Measurements from ENCODE around the gene NBDY.
"Not testable (repeated sequence)": the region's sequence is repeated elsewhere in the genome, so short reads cannot be mapped to it uniquely, and the experiment has no call there.

NBDY gene

GRCh38 chrX:56764975-56765791 is 36.1 kb downstream of the NBDY start:
- DNase-seq = no peak

GRCh38 chrX:56765811-56766553 is 36.9 kb downstream of the NBDY start:
- no peak for DNase-seq

GRCh38 chrX:56766554-56767347 is 37.7 kb downstream of the NBDY start:
- DNase-seq = no peak

GRCh38 chrX:56767348-56768119 is 38.5 kb downstream of the NBDY start:
- not testable (repeated sequence) for DNase-seq

- not testable (repeated sequence) for DNase-seq
Observed at GRCh38 chrX:56768120-56768660, 39.1 kb downstream of the NBDY start.

- not testable (repeated sequence) for DNase-seq
Observed at GRCh38 chrX:56772675-56773521, 43.9 kb downstream of the NBDY start.

GRCh38 chrX:56773522-56774060 is 44.5 kb downstream of the NBDY start:
- DNase-seq = not testable (repeated sequence)

- DNase-seq = not testable (repeated sequence)
Observed at GRCh38 chrX:56778099-56778923, 49.3 kb downstream of the NBDY start.

- not testable (repeated sequence) for DNase-seq
Observed at GRCh38 chrX:56778924-56779468, 50.0 kb downstream of the NBDY start.

GRCh38 chrX:56780681-56781649 is 51.9 kb downstream of the NBDY start:
- DNase-seq = not testable (repeated sequence)

GRCh38 chrX:56782352-56782751 is 53.3 kb downstream of the NBDY start:
- DNase-seq = no peak

- DNase-seq = no peak
Observed at GRCh38 chrX:56782791-56783449, 53.9 kb downstream of the NBDY start.

GRCh38 chrX:56783450-56783831 is 54.4 kb downstream of the NBDY start:
- DNase-seq = no peak

GRCh38 chrX:56783996-56784620 is 55.1 kb downstream of the NBDY start:
- no peak for DNase-seq

GRCh38 chrX:56784666-56785065 is 55.6 kb downstream of the NBDY start:
- DNase-seq = no peak

- no peak for DNase-seq
Observed at GRCh38 chrX:56785442-56785841, 56.4 kb downstream of the NBDY start.

All from NCI-H526 treated with DMSO at 0.1 percent for 48 hours (cell line).